H9 (cell line): ENCODE data around the gene RAB19. TPM values are rescaled to one million over a fixed set of nuclear protein-coding genes. Genes with fewer than 3 reads are reported as not detected.

Experiments
- DNase-seq: peaks from one replicate; pipeline ENCODE4 v3.0.0-alpha.2; 2017
- H2AFZ ChIP-seq: one replicate; pipeline ENCODE4 v1.6.1; 2013; ENCODE audit warnings: mild to moderate bottlenecking, low read length, control low read depth, moderate library complexity
- H2AK5ac ChIP-seq: 2 replicates; pipeline ENCODE4 v1.6.1; 2013; ENCODE audit warnings: low read length, control low read depth, mixed read lengths; ENCODE audit not compliant: insufficient read length
- H2BK120ac ChIP-seq: one replicate; pipeline ENCODE4 v1.6.1; 2013; ENCODE audit warnings: low read depth, mild to moderate bottlenecking, low read length, control low read depth, inconsistent platforms; ENCODE audit not compliant: poor library complexity, severe bottlenecking
- H2BK12ac ChIP-seq: 2 replicates; pipeline ENCODE4 v1.6.1; 2013; ENCODE audit warnings: low read length, control low read depth, mixed read lengths, low read depth; ENCODE audit not compliant: insufficient read length
- H2BK15ac ChIP-seq: 2 replicates; pipeline ENCODE4 v1.6.1; 2013; ENCODE audit warnings: low read depth, low read length, control low read depth
- H2BK20ac ChIP-seq: one replicate; pipeline ENCODE4 v1.6.1; 2013; ENCODE audit warnings: low read depth, mild to moderate bottlenecking, low read length, control low read depth, inconsistent platforms; ENCODE audit not compliant: poor library complexity, severe bottlenecking
- H2BK5ac ChIP-seq: 2 replicates; pipeline ENCODE4 v1.6.1; 2013; ENCODE audit warnings: low read length, control low read depth, mixed read lengths; ENCODE audit not compliant: insufficient read length
- H3K14ac ChIP-seq: 2 replicates; pipeline ENCODE4 v1.6.1; 2013; ENCODE audit warnings: low read length, control low read depth; ENCODE audit not compliant: insufficient read depth
- H3K18ac ChIP-seq: 2 replicates; pipeline ENCODE4 v1.6.1; 2013; ENCODE audit warnings: low read depth, mild to moderate bottlenecking, mixed read lengths, low read length, control low read depth; ENCODE audit not compliant: insufficient read length
- H3K23ac ChIP-seq: 2 replicates; pipeline ENCODE4 v1.6.1; 2013; ENCODE audit warnings: low read length, control low read depth, mixed read lengths, low read depth; ENCODE audit not compliant: insufficient read length
- H3K23me2 ChIP-seq: 2 replicates; pipeline ENCODE4 v1.6.1; 2013; ENCODE audit warnings: low read depth, mild to moderate bottlenecking, mixed read lengths, low read length, control low read depth; ENCODE audit not compliant: insufficient read length, poor library complexity, severe bottlenecking
- H3K27ac ChIP-seq: 2 replicates; pipeline ENCODE4 v1.5.1; 2013; ENCODE audit warnings: low read length, control low read depth, mixed read lengths, low read depth; ENCODE audit not compliant: insufficient read length
- H3K27me3 ChIP-seq: 2 replicates; pipeline ENCODE4 v1.6.1; 2013; ENCODE audit warnings: low read length, control low read depth, inconsistent platforms; ENCODE audit not compliant: insufficient read depth
- H3K4ac ChIP-seq: 2 replicates; pipeline ENCODE4 v1.6.1; 2013; ENCODE audit warnings: low read depth, mild to moderate bottlenecking, control low read depth, inconsistent platforms, low read length, moderate library complexity
- H3K4me1 ChIP-seq: 2 replicates; pipeline ENCODE4 v1.6.1; 2013; ENCODE audit warnings: low read length, control low read depth, inconsistent platforms; ENCODE audit not compliant: insufficient read depth
- H3K4me2 ChIP-seq: 2 replicates; pipeline ENCODE4 v1.6.1; 2013; ENCODE audit warnings: low read length, control low read depth, mixed read lengths; ENCODE audit not compliant: insufficient read length, insufficient read depth
- H3K56ac ChIP-seq: 2 replicates; pipeline ENCODE4 v1.6.1; 2013; ENCODE audit warnings: low read depth, mild to moderate bottlenecking, mixed read lengths, low read length, control low read depth; ENCODE audit not compliant: insufficient read length
- H3K79me1 ChIP-seq: 2 replicates; pipeline ENCODE4 v1.6.1; 2013; ENCODE audit warnings: low read depth, mild to moderate bottlenecking, moderate library complexity, low read length, control low read depth, inconsistent platforms; ENCODE audit not compliant: insufficient read depth, poor library complexity, severe bottlenecking
- H3K79me2 ChIP-seq: 2 replicates; pipeline ENCODE4 v1.6.1; 2013; ENCODE audit warnings: low read length, control low read depth, inconsistent platforms; ENCODE audit not compliant: insufficient read depth
- H3K9ac ChIP-seq: 2 replicates; pipeline ENCODE4 v1.6.1; 2013; ENCODE audit warnings: low read length, control low read depth, mixed read lengths; ENCODE audit not compliant: insufficient read length; ENCODE audit errors: extremely low read depth
- H3K9me3 ChIP-seq: one replicate; pipeline ENCODE4 v1.6.1; 2013; ENCODE audit warnings: low read depth, low read length, inconsistent platforms; ENCODE audit not compliant: control insufficient read depth
- H3T11ph ChIP-seq: one replicate; pipeline ENCODE4 v1.6.1; 2013; ENCODE audit warnings: mild to moderate bottlenecking, low read length, control low read depth, inconsistent platforms
- H4K20me1 ChIP-seq: one replicate; pipeline ENCODE4 v1.6.1; 2013; ENCODE audit not compliant: control insufficient read depth, insufficient read length, insufficient read depth
- H4K5ac ChIP-seq: 2 replicates; pipeline ENCODE4 v1.6.1; 2013; ENCODE audit warnings: low read depth, mild to moderate bottlenecking, mixed read lengths, low read length, control low read depth; ENCODE audit not compliant: insufficient read length
- H4K8ac ChIP-seq: replicated peaks from 2 replicates; pipeline ENCODE4 v1.6.1; 2013; ENCODE audit warnings: low read length, control low read depth, mixed read lengths, low read depth; ENCODE audit not compliant: insufficient read length
- H4K91ac ChIP-seq: 2 replicates; pipeline ENCODE4 v1.6.1; 2013; ENCODE audit warnings: low read depth, mild to moderate bottlenecking, moderate library complexity, mixed read lengths, low read length, control low read depth; ENCODE audit not compliant: insufficient read length
- H3K27ac Mint-ChIP-seq, 3 experiments: 2 replicates in 2 of 3; 3 replicates in 1 of 3; pipeline ENCODE4 v1.8.0; 2020 to 2021; ENCODE audit warnings: mixed read lengths in 3 of 3, mild to moderate bottlenecking in 1 of 3, moderate library complexity in 1 of 3
- H3K27me3 Mint-ChIP-seq: 2 replicates; pipeline ENCODE4 v1.8.0; 2021; ENCODE audit warnings: low read depth, mild to moderate bottlenecking, moderate library complexity, mixed read lengths
- H3K36me3 Mint-ChIP-seq, 3 experiments: 2 replicates in 2 of 3; 3 replicates in 1 of 3; pipeline ENCODE4 v1.8.0; 2020 to 2021; ENCODE audit warnings: low read depth in 3 of 3, mixed read lengths in 3 of 3; ENCODE audit not compliant: insufficient read depth in 1 of 3
- H3K4me1 Mint-ChIP-seq, 2 experiments: 2 replicates each; pipeline ENCODE4 v1.8.0; 2020; ENCODE audit warnings: mixed read lengths in 2 of 2
- H3K4me3 Mint-ChIP-seq, 2 experiments: 2 replicates in 1 of 2; 3 replicates in 1 of 2; pipeline ENCODE4 v1.8.0; 2020 to 2021; ENCODE audit warnings: mild to moderate bottlenecking in 2 of 2, mixed read lengths in 2 of 2, moderate library complexity in 1 of 2
- H3K9me3 Mint-ChIP-seq, 2 experiments: 2 replicates in 1 of 2; 3 replicates in 1 of 2; pipeline ENCODE4 v1.8.0; 2020; ENCODE audit warnings: mild to moderate bottlenecking in 2 of 2, mixed read lengths in 2 of 2, moderate library complexity in 1 of 2
- CTCF ChIP-seq: fragments of 200-600 bp; sonication (generic); conservative IDR thresholded peaks from 3 replicates; pipeline ENCODE4 v1.8.0; 2021; ENCODE audit warnings: antibody characterized with exemption, mild to moderate bottlenecking
- WGBS: extraction: QIAGEN DNeasy Blood & Tissue Kit; methylation state at CpG from one replicate; pipeline ENCODE4 v1.1.7; 2013; ENCODE audit warnings: missing lambda C conversion rate, low lambda C conversion rate, mixed read lengths; ENCODE audit not compliant: insufficient read length; ENCODE audit errors: extremely low coverage; 5-methylcytosine and 5-hydroxymethylcytosine counted together
- total RNA-seq: library from RNA; stranded (reverse); gene quantifications from 2 replicates; pipeline ENCODE4 v1.2.1, GENCODE V29; 2021

RAB19 gene
- total RNA-seq, 1 experiment from 2014 or later: 15.1 TPM

DNA sequence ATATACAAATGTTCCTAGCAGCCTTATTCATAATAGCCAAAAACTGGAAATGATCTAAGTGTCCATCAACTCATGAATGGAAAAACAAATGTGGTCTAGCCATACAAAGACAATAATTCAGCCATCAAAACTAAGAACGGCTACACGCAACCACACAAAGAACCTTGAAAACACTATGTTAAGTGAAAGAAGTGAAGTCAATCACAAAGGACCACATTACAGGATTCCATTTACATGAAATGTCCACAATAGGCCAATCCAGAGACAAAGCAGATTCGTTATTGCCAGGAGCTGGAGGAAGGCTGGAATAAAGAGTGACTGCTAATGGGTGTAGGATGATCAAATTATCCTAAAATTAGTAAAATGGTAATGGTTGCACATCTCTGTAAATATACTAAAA is 54.3 kb downstream of the RAB19 start:
- Histone ChIP-seq H2BK120ac (no peak overlapping the region), H4K8ac (no peak overlapping the region), H4K5ac (no peak overlapping the region), H3K14ac (no peak overlapping the region), H2BK20ac (no peak overlapping the region), H2BK5ac (no peak overlapping the region), H3K4ac (no peak overlapping the region), H3K4me1 (peaks cover 18% of the 10 kb centered on the region), H3K79me1 (peaks cover 2% of the 10 kb centered on the region), H4K20me1 (no peaks in the 10 kb centered on the region), H3K27me3 (no peaks in the 10 kb centered on the region), H3K9ac (no peak overlapping the region), H3K79me2 (peaks cover 4% of the 10 kb centered on the region; the same call in 1 of the 2 replicates), H3K9me3 (no peaks in the 10 kb centered on the region), H3K23me2 (no peaks in the 10 kb centered on the region), H3K4me2 (no peak overlapping the region), H4K91ac (no peak overlapping the region), H3K56ac (no peak overlapping the region), H2BK12ac (no peak overlapping the region), H3K18ac (no peak overlapping the region), H3K27ac (no peak overlapping the region), H2AFZ (no peak overlapping the region), H2AK5ac (no peak overlapping the region), H3T11ph (no peak overlapping the region), H2BK15ac (no peak overlapping the region), H3K23ac (no peak overlapping the region)
- Mint-ChIP-seq H3K9me3 (no peaks in the 10 kb centered on the region), H3K4me3 (no peak overlapping the region; a peak in 1 of 5 replicates), H3K36me3 (peaks cover 39 to 76% (median 72%) of the 10 kb centered on the region in 3 experiments), H3K27ac (peak overlapping the region in 2 of 3 experiments; percentile 47 to 74; a peak in 2 of 7 replicates), H3K4me1 (peaks cover 59 to 60% of the 10 kb centered on the region in 2 experiments), H3K27me3 (no peaks in the 10 kb centered on the region)
- TF ChIP-seq CTCF: no peak
- no CpG with 5 or more reads among the region's 3 CpGs for WGBS
- DNase-seq: no peak
